Measurements from ENCODE around the gene CALCOCO1. TPM values are rescaled to one million over a fixed set of nuclear protein-coding genes. Genes with fewer than 3 reads are reported as not detected.

CALCOCO1 gene
- total RNA-seq, 1 experiment from 2014 or later: 48.0 TPM

DNA sequence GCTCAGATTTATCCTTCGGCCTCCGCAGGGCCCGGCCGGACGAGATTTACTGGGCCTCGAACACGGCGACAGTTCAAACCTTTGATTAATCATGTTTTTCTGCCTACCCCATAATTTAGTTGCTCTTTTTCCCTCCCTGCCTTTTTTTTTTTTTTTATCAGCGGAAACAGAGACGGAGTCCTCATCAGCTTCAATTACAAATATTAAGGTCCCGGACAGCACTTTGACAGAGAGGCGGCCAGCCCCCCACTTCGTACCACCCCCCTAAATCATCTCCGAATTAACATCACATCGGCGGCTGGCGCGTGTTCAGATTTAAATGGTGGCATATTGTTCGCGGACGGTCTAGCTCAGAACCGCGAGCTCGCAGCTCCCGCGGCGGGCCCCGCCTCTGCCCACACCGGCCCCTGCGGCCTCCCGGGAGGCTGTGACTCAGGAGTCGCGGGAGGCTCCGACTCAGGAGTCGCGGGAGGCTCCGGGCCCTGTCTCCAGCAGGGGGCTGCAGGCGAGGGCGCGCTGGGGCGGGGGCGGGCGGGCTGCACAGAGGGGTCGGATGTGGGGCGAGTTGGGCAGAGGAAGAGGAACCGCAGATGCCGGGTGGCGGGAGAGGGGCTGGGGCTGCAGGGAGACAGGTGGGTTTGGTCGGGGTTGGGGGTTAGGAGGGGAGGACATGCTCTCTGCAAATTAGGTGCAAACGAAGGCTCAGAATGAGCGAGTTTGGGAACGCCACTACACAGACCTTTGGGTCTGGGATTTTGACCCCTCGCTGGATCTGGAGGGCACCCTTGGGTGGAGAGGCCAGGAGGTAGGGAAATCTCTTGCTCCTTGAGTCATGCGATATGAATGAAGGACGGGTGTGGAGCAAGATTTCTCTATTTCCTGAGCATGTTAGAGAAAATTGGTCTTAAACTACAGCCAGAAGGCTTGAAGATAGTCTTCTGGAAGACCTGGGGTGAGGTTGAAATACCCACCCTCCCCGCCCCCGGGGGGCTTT, 31.8 kb downstream of the CALCOCO1 start:
- in situ Hi-C loops (cut with HindIII; ENCODE audit: low pct_unique_long_range_greater_than_20kb, low sequenced_read_pairs) (no loop called here), intact Hi-C loops (cut with micrococcal nuclease; ENCODE audit: unreplicated experiment) (no loop called here)
- Histone ChIP-seq H3K4me3 (ENCODE audit: low read depth in 2 of 2, low read length in 2 of 2) (peak overlapping the region in 1 of 2 experiments; percentile 29; a peak in 2 of 4 replicates), H3K9me3 (ENCODE audit: control insufficient read depth, insufficient read depth, low read depth, low read length) (no peaks in the 10 kb centered on the region), H3K36me3 (ENCODE audit: control insufficient read depth, insufficient read depth, low read length) (no peaks in the 10 kb centered on the region), H3K27ac (ENCODE audit: low read length) (no peak overlapping the region), H3K4me1 (ENCODE audit: control insufficient read depth, insufficient read depth, low read length) (peaks cover 4% of the 10 kb centered on the region; the same call in 1 of the 2 replicates), H3K27me3 (ENCODE audit: control insufficient read depth, insufficient read depth, low read length) (peaks cover 8% of the 10 kb centered on the region)
- no peak for TF ChIP-seq REST (IDR thresholded peaks at IDR 0.05; ENCODE audit: insufficient read depth in 1 of 2, low read depth in 2 of 2, low read length in 1 of 2)
- no peak for TF ChIP-seq POLR2AphosphoS5 (IDR thresholded peaks at IDR 0.05; ENCODE audit: low read depth, low read length)
- TF ChIP-seq SIN3A (IDR thresholded peaks at IDR 0.05; ENCODE audit: borderline replicate concordance, insufficient read depth, low read depth, low read length): no peak
- TF ChIP-seq, protein P1, sequence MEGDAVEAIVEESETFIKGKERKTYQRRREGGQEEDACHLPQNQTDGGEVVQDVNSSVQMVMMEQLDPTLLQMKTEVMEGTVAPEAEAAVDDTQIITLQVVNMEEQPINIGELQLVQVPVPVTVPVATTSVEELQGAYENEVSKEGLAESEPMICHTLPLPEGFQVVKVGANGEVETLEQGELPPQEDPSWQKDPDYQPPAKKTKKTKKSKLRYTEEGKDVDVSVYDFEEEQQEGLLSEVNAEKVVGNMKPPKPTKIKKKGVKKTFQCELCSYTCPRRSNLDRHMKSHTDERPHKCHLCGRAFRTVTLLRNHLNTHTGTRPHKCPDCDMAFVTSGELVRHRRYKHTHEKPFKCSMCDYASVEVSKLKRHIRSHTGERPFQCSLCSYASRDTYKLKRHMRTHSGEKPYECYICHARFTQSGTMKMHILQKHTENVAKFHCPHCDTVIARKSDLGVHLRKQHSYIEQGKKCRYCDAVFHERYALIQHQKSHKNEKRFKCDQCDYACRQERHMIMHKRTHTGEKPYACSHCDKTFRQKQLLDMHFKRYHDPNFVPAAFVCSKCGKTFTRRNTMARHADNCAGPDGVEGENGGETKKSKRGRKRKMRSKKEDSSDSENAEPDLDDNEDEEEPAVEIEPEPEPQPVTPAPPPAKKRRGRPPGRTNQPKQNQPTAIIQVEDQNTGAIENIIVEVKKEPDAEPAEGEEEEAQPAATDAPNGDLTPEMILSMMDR (IDR thresholded peaks at IDR 0.05): no peak; the same call in 1 of the 2 replicates
- ChIA-PET CTCF (interaction anchor here (0.7 to 0.9 kb wide), 3 partner anchors 48 to 316 kb away, joined by 3 to 7 read pairs (median 3); no protein-coding TSS in a partner anchor), POLR2A (no interaction called here)
- ATAC-seq: peak; percentile 72
- no TSS peak for BruUV-seq (replicated peaks)
- no peak for DNase-seq (ENCODE audit: low read depth, low spot score)

DNA sequence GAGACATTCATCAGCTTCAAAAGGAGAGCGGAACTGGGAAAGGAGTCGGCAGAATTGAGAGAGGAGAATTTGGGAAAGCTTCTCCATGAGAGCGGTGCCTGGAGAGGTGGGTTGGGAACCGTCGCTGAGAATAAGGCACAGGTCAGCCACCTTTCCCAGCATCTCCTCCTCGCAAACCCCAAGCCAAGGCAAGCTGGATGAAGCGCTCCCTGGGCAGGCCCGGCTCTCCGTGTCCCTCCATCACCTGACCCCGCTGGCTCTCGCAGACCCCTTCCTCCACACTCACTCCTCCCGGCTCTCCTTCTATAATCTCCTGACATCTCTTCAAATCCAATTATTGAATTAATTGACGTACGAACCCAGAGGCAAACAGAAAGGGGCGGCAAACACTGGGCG, 32.5 kb downstream of the CALCOCO1 start:
- H3K27ac ChIP-seq (ENCODE audit: low read length): no peak overlapping the region
- ChIA-PET CTCF (interaction anchor here (0.9 kb wide), 2 partner anchors 49 to 315 kb away, joined by 3 read pairs; no protein-coding TSS in a partner anchor), POLR2A (no interaction called here)
- H3K4me1 ChIP-seq (ENCODE audit: control insufficient read depth, insufficient read depth, low read length): peaks cover 4% of the 10 kb centered on the region; the same call in 1 of the 2 replicates
- ATAC-seq (no peak), DNase-seq (ENCODE audit: low read depth, low spot score) (no peak)
- TF ChIP-seq TCF7L2 (IDR thresholded peaks at IDR 0.05; ENCODE audit: low read depth, low read length) (no peak), POLR2AphosphoS5 (IDR thresholded peaks at IDR 0.05; ENCODE audit: low read depth, low read length) (no peak), SIN3A (IDR thresholded peaks at IDR 0.05; ENCODE audit: borderline replicate concordance, insufficient read depth, low read depth, low read length) (no peak), REST (IDR thresholded peaks at IDR 0.05; ENCODE audit: insufficient read depth in 1 of 2, low read depth in 2 of 2, low read length in 1 of 2) (no peak)
- no peaks in the 10 kb centered on the region for H3K9me3 ChIP-seq (ENCODE audit: control insufficient read depth, insufficient read depth, low read depth, low read length)
- H3K36me3 ChIP-seq (ENCODE audit: control insufficient read depth, insufficient read depth, low read length): no peaks in the 10 kb centered on the region
- in situ Hi-C loops (cut with HindIII; ENCODE audit: low pct_unique_long_range_greater_than_20kb, low sequenced_read_pairs): no loop called here
- H3K4me3 ChIP-seq (ENCODE audit: low read depth in 2 of 2, low read length in 2 of 2): no peak overlapping the region
- BruUV-seq (replicated peaks): no TSS peak
- peaks cover 6% of the 10 kb centered on the region for H3K27me3 ChIP-seq (ENCODE audit: control insufficient read depth, insufficient read depth, low read length)
- intact Hi-C loops (cut with micrococcal nuclease; ENCODE audit: unreplicated experiment): no loop called here
